Measurements from ENCODE around the gene SHC4.

SHC4 gene

DNA sequence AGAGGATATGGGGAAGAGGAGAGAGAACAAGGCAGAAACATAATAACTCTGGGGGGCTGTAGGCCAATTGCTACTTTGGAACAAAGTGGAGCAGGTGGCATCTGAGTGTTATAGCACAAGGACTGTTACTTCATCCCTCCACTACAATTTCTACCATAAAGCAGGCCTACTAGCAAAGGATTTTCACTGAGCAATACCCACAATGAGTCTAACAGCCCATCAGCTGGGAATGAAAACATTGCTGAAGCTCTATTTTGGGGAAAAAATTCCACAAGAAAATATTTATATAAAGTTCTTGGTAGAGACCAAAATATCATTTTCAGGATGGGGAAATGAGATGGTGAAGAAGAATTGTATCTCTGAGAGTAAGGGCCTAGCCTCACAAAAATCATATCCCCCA lies 3.6 kb upstream of the SHC4 start:
- no peak for DNase-seq

DNA sequence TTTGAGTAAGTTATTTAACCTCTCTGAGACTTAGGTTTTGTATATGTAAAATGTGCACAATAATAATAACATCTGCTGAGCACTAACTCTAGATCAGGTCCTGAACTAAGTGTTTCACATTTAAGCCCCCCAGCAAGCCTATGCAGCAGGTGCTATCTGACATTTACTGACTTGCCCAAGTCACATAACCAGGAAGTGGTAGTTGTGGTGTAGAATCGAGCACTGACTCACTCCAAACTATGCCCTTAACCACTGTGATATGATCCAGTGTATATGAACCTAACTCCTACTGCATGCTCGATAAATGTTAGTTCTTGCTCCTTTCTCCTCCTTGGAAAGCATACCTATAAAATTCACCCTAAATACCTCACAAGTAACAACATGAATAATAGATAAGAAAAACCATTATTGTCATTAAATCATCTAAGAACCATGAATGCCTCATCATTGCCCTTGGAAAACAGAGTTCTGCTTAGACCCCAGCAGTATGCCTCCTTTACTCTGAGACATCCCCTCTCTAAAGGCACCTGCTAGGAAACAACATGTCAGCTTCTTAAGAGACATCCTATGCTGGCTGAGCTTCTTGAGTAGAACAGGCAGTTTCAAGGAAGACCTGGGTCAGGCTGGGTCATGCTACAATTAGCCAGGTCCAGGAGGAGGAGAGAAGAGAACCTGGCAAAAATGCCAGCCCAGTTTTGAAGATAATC lies 3.0 kb upstream of the SHC4 start:
- no peak for DNase-seq

DNA sequence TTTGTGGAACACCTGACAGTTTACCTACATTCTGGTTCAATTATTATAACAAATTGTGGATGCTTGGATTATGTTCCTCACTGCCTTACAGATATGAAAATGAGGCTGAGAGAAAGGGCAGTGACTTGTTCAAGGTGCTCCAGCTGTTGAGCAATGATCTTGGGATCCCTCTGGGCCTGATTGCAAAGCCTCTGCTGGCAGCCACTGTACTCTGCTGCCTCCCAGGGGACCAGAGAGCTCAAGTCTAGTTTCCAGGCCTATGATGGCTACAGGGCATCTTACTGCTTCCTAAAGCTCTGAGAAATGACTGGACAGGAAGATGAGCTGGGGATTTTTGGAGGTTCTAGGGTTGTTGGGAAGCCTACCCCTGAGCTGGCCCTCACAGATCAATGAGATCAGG lies 2.3 kb upstream of the SHC4 start:
- DNase-seq, result no peak

DNA sequence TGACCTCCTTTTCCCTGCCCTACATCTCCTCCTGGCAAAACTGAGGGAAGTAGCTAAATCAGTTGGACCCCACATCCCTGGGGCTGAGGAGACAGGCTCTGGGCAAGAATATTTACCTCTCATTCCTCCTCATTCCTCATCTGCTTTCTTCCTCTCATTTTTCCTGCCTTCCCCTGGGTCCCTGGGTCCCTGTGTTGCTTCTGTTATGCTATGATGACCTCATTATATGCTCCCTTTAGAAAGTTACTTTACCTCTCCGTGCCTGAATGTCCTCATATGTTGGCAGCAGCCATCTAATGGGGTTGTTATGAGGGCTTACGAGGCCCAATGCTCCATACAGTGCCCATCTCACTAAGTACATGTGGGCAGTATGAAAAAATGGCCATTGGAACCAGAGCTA lies 1.2 kb upstream of the SHC4 start:
- no peak for DNase-seq

DNA sequence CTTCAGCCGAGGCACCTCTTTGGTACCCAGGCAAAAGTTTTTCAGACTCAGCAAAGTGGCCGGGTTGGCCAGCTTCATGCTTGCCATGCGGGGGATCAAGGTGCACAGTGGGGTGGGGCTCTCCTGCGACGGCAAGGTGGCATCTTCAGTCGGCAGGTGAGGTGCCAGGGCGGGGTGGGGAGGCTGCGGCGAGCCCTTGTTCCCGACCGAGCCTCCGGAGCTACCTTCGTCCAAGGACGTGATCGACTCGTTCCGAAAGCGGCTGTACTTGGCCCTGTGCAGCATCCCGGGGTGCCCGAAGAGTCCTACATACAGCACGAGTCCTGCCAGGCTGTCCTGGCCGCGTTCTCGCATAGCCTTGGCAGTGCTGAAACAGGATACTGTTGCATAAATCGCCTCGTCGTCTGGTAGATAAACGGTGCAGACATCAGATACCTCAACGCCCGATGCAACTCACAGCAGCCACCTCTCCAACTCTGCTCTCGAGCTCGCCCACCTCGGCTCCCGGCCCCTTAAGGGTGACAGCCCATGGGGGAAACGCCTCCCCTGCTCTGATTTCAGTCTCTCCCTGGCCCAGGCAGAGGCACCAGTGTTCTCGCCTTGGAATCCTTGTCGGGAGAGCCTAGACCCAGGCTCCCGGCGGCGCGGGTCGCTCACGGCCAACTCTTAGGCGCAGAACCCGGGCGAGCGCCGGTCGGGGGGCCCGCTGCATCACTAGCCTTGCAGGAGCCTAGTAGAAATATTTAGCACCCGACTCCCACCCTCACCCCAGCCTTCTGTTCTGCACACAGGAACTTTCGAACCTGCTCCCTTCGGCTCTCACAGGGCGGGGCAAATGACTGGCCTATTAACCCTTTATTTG lies 826 bp downstream of the SHC4 start:
- DNase-seq, result no peak

DNA sequence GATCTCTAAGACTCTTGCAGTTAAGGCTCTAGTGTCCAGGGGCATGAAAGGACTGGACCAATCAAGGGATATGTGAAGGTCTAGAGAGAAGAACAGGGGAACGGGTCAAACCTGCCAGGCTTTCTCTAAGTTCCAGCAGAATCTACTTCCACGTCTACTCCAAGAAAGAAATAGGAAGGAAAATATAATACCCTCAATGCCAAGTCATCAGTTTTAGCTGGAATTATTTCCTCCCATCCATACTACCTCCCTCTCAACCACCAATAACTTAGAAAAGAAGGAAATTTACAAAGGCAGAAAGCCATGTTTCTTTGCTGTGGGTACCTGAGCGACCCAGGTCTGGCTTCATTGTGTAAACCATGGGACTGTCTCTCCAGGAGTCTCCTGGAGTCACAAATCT lies 7.8 kb downstream of the SHC4 start:
- DNase-seq, result no peak

DNA sequence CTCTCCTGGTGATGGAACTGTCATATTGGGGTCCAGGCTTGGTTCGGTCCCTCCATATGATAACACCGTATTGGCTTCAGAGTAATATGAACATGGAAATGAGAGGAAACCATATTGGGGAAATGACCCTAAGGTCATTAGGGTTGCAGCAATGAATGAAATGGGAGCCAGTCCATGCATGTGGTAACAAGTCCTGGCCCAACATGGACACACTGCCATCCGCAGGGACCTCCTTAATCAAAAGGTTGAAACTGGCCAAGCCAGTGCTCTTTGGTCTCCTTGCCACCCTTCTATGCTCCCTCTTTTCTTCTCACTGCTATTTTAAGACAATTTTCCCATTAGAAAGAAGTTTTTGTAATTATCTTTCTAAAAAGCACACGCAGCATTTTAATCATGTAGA lies 8.3 kb downstream of the SHC4 start:
- DNase-seq, result no peak

DNA sequence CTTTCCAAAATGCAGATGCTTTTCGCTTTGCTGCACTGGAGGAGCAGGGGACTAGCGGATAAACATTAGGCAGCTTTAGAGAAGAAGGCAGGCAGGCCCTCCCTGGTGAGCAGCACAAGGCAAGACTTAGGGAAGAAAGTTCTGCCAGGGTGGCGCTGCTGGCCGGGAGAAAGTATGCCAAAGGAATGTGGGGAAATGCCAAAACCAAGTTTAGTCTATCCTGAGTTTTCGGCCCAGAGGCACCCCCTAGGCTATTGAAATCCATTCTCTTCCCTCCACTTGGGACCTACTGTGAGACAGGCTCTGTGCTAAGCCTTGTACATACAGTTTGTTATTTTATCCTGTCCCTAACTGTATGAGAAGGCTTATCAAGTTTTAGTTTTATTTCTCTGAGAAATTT lies 9.2 kb downstream of the SHC4 start:
- no peak for DNase-seq

DNA sequence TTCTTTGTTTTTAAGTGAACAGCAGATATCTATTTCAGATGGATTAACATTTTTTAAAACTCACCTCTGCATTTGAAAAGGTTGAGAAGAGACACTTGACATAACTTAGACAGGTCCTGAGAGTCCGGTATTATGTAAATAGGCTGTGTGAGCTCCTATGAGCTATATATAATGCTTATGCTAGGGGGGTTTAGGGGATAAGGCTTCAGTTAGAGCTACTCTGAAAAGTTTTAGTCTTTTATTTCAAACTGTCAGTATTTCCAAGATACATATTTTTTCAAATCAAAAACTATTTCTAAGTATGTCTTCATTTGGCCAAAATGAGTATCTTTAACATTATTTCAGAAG lies 16.9 kb downstream of the SHC4 start:
- DNase-seq, result no peak

DNA sequence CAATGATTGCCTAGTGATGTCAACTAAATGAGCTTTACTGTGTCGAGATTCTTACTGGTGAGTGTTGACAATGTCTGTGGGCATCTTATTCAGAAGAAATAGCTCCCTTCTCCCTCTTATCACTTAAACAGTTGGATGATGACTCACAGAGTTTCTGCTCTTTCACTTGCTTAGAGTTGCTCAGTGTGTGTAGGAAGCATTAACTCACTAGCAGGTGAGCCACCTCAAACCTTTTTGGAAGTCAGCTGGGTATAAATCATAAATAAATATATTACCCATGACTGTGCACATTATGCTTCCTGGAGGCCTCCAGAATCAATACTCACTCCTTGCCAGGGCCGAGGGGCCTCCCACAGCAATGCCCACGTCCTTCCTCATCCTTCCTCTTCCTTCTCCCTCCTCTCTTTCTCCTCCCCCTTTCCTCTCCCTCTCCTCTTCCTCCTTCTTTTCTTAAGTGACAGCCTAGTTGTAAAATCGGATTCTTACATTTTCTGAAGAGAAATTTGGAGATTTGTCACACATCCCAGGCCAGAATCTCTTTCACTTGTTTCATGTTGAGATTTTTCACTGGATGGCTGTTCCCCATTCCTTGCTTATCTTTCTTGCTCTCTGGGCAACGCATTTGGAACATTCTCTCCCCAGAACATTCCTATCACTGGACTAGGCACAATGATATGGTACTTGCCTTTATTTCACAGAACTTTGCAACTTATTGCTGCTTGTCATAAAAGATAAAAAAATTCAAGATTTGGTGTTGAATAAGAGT lies 17.5 kb downstream of the SHC4 start:
- no peak for DNase-seq

DNA sequence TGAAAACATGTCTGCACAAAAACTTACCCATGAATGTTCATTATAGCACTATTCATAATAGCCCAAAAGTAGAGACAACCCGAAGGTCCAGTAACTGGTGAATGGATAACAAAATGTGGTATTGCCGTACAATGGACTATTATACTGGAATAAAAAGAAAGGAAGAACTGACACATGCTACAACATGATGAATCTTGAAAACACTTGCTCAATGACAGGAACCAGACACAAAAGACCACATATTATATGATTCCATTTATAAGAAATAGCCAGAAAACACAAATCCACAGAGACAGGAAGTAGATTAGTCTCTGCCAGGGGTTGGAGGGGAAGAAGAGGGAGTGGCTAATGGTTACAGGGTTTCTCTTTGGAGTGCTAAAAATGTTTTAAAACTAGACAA lies 18.3 kb downstream of the SHC4 start:
- no peak for DNase-seq

DNA sequence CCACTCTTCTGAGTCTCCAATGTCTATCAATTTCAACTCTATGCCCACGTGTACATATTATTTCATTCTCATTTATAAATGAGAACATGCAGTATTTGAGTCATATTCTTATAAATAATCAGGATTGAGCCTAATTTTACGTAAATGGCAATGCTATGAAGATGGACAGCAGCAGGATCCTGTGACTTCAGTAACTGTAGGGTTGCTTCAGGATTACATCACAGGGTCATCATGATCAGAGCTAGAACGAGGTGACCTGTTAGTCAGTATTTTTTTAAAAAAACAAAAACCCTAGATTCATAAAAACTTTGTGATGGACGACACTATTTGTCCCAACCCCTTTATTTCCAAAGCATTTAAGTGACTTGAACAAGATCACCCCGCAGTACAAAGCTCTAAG lies 21.8 kb downstream of the SHC4 start:
- DNase-seq, result no peak

DNA sequence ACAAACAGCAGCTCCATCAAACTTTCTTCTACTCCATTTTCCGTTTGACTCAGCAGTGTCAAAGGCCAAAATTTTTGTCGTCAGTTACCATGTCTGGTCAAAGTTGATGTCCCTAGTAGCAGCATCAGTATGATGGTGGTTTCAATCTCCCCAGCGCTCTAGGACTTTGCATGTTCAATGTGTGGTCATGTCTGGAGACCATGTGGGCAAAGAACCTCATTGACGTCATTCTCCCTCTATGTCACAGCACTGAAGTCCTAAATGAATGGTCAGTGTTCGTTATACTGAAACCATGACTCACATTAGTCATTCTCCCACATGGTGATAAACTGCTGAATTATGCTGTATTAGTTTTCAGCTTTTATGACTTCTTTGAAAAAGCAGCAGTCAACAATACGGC lies 23.2 kb downstream of the SHC4 start:
- no peak for DNase-seq

DNA sequence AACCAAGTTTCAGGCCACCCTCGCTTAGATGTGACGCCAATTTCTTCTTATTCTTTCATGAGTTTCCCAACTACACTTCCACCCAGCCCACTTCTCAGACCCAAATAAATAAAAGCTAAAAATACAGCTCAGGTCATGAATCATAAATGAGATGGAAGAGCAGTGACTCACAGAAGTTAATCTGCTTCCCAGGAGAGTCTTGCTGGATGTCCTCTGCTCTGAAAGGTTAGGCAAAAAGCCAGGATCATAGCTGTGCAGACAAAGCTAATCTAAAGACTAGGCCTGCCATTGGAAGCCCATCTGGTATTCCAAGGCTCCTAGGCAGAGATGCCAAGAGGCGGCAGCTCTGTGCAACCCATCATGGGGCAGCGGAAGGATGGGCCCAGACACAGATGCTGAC lies 24.1 kb downstream of the SHC4 start:
- DNase-seq, result no peak

DNA sequence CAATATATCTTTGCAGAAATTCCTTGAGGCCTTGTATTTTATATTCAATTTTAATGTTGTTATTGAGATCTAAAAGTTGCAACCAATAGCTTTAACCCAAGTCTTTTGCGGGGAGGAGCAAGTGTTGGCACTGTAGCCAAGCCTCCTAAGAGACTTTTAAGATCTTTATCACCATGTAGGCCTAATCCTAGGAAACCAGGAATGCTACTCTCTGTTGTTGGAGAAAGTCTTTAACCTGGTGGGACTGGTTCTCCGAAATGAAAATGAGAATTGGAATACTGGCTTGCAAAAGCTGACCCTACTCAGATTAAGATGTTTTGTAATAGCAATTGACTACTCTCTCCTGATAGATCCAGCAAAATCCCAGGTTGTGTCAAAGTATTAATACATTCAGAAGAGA lies 25.8 kb downstream of the SHC4 start:
- no peak for DNase-seq

DNA sequence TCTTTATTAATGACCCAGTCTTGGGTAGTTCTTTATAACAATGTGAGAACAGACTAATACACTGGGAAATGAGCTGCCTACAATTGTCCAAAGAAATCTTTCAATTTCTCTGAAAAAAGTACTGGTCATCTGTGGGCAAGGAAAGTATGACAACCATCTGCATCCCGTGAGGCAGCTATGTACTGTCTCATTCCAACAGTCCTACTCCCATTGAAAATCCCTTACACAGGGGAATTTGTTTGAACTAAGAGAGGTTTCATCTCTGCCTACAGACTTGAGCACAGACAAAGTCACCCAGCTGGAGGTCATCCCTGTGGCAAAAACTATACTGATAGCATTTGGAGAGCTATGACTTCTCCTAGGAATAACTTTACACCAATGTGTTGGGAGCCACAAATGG lies 27.1 kb downstream of the SHC4 start:
- DNase-seq, result no peak

DNA sequence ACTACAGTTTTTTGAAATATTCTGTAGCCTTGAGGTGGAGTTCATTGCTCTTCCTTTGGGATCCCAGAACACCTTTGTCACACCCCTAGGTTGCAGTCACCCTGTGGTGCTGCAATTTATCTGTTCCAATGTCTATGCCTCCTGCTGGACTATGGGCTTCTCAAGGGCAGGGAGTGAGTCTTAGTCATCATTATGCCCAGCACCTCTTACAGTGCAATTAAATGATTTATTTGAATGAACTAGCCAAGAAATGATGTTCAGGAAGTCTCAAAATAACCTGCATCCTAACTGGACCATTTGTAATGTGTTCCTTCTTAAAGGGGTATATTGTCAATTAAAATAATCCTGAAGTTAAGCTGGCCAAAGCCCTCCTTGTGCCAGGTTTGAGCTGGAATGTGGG lies 28.5 kb downstream of the SHC4 start:
- no peak for DNase-seq

DNA sequence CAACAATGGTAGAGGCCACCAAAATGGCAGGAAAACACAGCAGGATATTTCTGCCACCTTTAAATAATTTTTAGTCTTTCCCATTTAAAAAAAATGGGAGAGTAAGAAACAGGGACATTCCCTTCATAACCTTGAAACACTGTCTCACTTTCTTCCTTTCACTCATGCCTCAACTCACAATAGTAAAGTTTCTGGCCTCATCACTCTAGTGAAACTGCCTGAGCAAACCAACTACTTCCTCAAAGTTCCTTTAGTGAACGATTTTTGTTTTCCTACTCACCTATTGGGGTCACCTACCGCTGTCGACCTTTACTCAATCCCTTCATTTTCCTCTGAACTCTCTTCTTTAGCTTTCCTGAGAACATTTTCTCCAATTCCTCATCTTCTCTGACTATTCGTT lies 33.0 kb downstream of the SHC4 start:
- DNase-seq, result no peak

DNA sequence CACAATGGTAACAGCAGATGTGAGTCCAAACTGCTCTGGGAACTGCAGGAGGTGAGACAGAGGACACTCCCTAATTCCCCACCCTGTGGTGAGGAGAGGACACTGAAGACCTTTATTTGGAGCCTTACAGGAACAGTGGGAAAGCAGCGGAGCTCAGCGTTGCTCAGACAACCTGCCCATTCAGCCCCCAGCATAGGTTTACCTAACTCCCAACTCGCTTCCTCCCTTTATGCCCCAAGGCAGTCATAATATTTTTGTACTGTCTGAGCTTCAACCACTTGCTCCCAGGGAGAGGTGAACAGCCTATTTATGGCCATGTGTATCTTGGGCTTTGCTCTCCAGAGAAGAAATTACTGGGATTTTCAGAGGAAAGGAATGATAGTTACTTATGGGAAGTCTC lies 34.1 kb downstream of the SHC4 start:
- no peak for DNase-seq

DNA sequence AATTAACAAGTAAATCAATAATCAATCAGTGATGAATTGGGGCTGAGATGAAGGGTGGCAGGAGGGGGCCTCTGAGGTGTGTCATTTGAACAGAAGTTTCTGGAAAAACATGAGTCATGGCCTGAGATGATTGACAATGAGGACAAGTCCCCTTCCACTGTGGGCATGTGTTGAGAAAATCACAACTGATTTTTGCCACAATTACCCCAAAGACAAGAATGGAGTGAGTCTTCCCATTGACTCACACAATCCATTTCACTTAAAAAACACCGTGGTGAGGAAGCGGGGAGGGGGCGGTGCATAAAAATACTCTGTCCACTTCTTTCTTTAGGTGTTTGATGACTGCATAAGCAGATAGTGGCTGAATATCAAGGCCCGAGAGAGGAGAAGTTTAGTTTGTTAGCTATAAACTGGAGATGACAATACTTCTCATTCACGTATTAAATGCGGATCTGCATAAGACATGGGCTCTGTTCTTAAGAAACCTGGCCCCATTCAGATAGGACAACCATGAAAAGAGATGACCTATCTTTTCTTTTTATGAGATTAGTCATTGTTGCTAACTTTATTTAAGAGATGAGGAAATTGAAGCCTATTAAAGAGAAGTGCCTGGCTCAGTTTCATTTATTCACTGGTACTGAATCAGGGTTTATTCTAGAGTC lies 34.7 kb downstream of the SHC4 start:
- DNase-seq, result no peak

DNA sequence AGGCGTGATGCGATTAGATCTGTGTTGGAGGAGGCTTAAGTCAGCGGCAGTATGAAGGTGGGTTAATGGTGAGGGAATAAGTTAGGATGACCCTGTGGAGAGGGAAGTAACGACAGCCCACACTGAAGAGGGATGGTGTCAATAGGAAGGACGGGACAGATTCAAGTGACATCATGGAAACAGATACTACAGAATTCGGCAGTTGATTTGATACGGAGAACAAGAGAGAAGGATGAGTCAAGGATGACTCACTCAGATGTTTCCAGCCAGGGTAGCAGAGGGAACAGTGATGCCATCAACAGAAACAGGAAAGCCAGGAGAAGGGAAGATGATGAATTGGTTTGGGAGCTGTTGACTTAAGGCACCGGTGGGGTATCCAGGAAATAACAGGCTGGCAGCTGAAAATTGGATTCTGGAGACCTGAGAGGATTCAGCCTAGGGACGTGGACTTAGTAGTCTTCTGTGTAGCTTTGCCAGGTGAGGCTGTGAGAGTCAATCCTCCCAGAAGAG lies 38.0 kb downstream of the SHC4 start:
- DNase-seq, result peak; percentile 21 to 35

DNA sequence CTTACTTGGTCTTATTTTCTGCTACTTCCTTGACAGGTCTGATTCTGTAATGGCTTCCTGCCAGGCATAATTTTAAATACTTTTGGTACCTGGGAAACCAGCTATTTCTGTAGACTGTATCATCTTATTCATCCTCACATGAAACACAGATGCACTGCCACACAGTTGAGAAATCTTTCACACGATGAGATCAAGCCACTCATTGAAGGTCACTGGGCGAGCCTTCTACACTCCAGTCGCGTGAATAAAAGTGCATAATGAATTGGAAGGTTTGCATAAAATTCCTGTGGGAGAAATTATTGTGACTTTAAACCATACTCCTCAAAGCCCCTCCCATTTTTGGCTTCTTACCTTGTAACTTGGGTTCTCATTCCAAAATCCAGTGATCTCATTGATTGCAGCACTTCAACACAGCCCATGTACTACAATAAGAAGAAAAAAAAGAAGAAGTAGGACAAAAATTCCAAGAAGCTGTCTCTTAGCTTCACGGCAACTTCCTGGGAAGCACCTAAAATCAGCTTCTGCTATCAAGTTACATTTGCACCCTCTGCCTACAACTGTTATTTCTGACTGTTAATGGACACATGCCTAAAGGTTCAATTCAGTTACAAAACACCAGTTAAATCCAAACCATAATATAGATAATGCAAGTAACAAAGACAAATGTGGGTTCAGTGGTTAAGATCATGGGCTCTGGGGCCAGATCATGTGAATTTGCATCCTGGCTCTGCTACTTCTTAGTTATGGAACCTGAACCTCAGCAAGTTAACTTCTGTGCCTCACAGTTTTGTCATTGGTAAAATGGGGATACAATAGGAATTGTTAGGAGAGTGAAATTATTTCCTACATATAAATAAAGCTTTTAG lies 39.0 kb downstream of the SHC4 start:
- peak; percentile 18 to 65 for DNase-seq

Measured in inflammatory macrophage treated with lipopolysaccharide for 1 hour (primary cell).